ENCODE measurements around the gene PTTG1IP2. TPM values are rescaled to one million over a fixed set of nuclear protein-coding genes. Genes with fewer than 3 reads are reported as not detected.

PTTG1IP2 gene
- total and polyA plus RNA-seq, 4 donors, result 2.0 TPM; not detected in 3

DNA sequence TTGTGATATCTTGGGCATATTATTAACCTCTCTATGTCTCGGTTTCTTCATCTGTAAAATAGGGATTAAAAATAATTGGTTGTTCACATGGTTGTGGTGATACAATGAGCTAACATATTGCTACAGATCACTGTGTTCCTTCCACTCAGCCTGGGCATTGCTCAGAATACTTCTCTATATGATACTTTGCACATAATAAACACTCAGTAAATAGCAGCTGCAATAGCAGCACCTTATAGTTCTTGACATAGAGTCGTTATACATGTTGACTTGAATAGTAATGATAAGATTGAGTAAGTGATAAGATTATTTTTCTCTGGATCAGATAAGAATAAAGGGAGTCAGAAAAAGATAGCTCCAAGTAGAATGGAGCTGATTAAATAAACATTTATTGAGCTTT, 42.3 kb downstream of the PTTG1IP2 start:
- no peaks in the 10 kb centered on the region for H3K4me1 ChIP-seq (ENCODE audit: control insufficient read depth in 4 of 4, insufficient read depth in 4 of 4, low read length in 3 of 4)
- 84% methylated on average over 2 of the region's 2 CpGs for WGBS
- no peak overlapping the region for H3K27ac ChIP-seq (ENCODE audit: low read depth in 1 of 2, low read length in 2 of 2)
- H3K9ac ChIP-seq (ENCODE audit: low read depth in 1 of 2, low read length in 2 of 2), result no peak overlapping the region
- no peak for DNase-seq (ENCODE audit: low spot score)
- H3K4me3 ChIP-seq (ENCODE audit: low read depth in 1 of 3, low read length in 3 of 3), result no peak overlapping the region
- no peaks in the 10 kb centered on the region for H3K9me3 ChIP-seq (ENCODE audit: control insufficient read depth in 4 of 4, low read length in 3 of 4)
- H3K36me3 ChIP-seq (ENCODE audit: control insufficient read depth in 4 of 4, insufficient read depth in 3 of 4, low read depth in 1 of 4, low read length in 3 of 4), result no peaks in the 10 kb centered on the region
- no peaks in the 10 kb centered on the region for H3K27me3 ChIP-seq (ENCODE audit: control insufficient read depth in 4 of 4, insufficient read depth in 4 of 4, low read length in 3 of 4)
- TF ChIP-seq NR2F2 (IDR thresholded peaks at IDR 0.05) (no peak), RAD21 (IDR thresholded peaks at IDR 0.05) (no peak), HNF4G (IDR thresholded peaks at IDR 0.05) (no peak), FOXA2 (IDR thresholded peaks at IDR 0.05) (no peak), TAF1 (conservative IDR thresholded peaks at IDR 0.05) (no peak), JUND (IDR thresholded peaks at IDR 0.05) (no peak), SP1 (IDR thresholded peaks at IDR 0.05) (no peak), FOXA1 (IDR thresholded peaks at IDR 0.05) (no peak), HNF4A (conservative IDR thresholded peaks at IDR 0.05) (no peak)

- Histone ChIP-seq H3K36me3 (ENCODE audit: control insufficient read depth in 4 of 4, insufficient read depth in 3 of 4, low read depth in 1 of 4, low read length in 3 of 4) (no peaks in the 10 kb centered on the region), H3K27me3 (ENCODE audit: control insufficient read depth in 4 of 4, insufficient read depth in 4 of 4, low read length in 3 of 4) (no peaks in the 10 kb centered on the region), H3K9me3 (ENCODE audit: control insufficient read depth in 4 of 4, low read length in 3 of 4) (no peaks in the 10 kb centered on the region), H3K4me1 (ENCODE audit: control insufficient read depth in 4 of 4, insufficient read depth in 4 of 4, low read length in 3 of 4) (no peaks in the 10 kb centered on the region), H3K4me3 (ENCODE audit: low read depth in 1 of 3, low read length in 3 of 3) (no peak overlapping the region), H3K27ac (ENCODE audit: low read depth in 1 of 2, low read length in 2 of 2) (no peak overlapping the region), H3K9ac (ENCODE audit: low read depth in 1 of 2, low read length in 2 of 2) (no peak overlapping the region)
- WGBS, result 66% methylated on average over 3 of the region's 3 CpGs
- TF ChIP-seq TAF1 (conservative IDR thresholded peaks at IDR 0.05) (no peak), RAD21 (IDR thresholded peaks at IDR 0.05) (no peak), FOXA2 (IDR thresholded peaks at IDR 0.05) (no peak), HNF4G (IDR thresholded peaks at IDR 0.05) (no peak), SP1 (IDR thresholded peaks at IDR 0.05) (no peak), YY1 (IDR thresholded peaks at IDR 0.05) (no peak), GABPA (IDR thresholded peaks at IDR 0.05 in 1 of 2, conservative IDR thresholded peaks at IDR 0.05 in 1 of 2) (no peak), RXRA (IDR thresholded peaks at IDR 0.05) (no peak), JUND (IDR thresholded peaks at IDR 0.05) (no peak), CTCF (IDR thresholded peaks at IDR 0.05; ENCODE audit: low read depth, low read length, missing input control) (no peak), HNF4A (conservative IDR thresholded peaks at IDR 0.05) (no peak), MAX (IDR thresholded peaks at IDR 0.05) (no peak), NR2F2 (IDR thresholded peaks at IDR 0.05) (no peak), EGR1 (IDR thresholded peaks at IDR 0.05; ENCODE audit: low read depth in 2 of 2) (no peak)
- TF ChIP-seq, protein P1, sequence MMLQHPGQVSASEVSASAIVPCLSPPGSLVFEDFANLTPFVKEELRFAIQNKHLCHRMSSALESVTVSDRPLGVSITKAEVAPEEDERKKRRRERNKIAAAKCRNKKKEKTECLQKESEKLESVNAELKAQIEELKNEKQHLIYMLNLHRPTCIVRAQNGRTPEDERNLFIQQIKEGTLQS (IDR thresholded peaks at IDR 0.05), result no peak
- TF ChIP-seq, protein P2, sequence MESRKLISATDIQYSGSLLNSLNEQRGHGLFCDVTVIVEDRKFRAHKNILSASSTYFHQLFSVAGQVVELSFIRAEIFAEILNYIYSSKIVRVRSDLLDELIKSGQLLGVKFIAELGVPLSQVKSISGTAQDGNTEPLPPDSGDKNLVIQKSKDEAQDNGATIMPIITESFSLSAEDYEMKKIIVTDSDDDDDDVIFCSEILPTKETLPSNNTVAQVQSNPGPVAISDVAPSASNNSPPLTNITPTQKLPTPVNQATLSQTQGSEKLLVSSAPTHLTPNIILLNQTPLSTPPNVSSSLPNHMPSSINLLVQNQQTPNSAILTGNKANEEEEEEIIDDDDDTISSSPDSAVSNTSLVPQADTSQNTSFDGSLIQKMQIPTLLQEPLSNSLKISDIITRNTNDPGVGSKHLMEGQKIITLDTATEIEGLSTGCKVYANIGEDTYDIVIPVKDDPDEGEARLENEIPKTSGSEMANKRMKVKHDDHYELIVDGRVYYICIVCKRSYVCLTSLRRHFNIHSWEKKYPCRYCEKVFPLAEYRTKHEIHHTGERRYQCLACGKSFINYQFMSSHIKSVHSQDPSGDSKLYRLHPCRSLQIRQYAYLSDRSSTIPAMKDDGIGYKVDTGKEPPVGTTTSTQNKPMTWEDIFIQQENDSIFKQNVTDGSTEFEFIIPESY (IDR thresholded peaks at IDR 0.05), result no peak
- no peak for DNase-seq (ENCODE audit: low spot score)
Observed at GRCh38 chr7:90512821-90513254, 43.4 kb downstream of the PTTG1IP2 start.
